H1 (cell line): ENCODE data around the gene PRDX5. TPM values are rescaled to one million over a fixed set of nuclear protein-coding genes. Genes with fewer than 3 reads are reported as not detected.

Experiments used
- CTCF ChIA-PET: fragments of 300-600 bp; sonication (Branson Sonifier 250); formaldehyde crosslinking; loops from one replicate; lab custom pipeline; 2021; ENCODE audit not compliant: partially characterized antibody; lab: Charles Lee
- POLR2A ChIA-PET: fragments of 300-600 bp; sonication (Branson Sonifier 250); formaldehyde crosslinking; loops from one replicate; lab custom pipeline; 2021; ENCODE audit warnings: inconsistent platforms; ENCODE audit not compliant: partially characterized antibody; lab: Charles Lee
- DNase-seq, 2 experiments: peaks; one replicate each; pipeline versions ENCODE4 v3.0.0 to v3.0.0-alpha.2; 2010 to 2022; ENCODE audit warnings: low spot score in 2 of 2, low read depth in 1 of 2, mixed read lengths in 1 of 2
- FAIRE-seq: peaks from 2 replicates; lab custom pipeline; 2011; peaks lifted over from hg19 to GRCh38; lab: Jason Lieb, UNC
- H2AFZ ChIP-seq: 2 replicates; pipeline ENCODE4 v1.8.1; 2012; ENCODE audit warnings: low read length, inconsistent platforms
- H2AK5ac ChIP-seq: 2 replicates; pipeline ENCODE4 v1.6.1; 2013; ENCODE audit warnings: low read depth, low read length
- H2BK120ac ChIP-seq: replicated peaks from 2 replicates; pipeline ENCODE3; 2013; ENCODE audit warnings: low read depth, low read length, inconsistent platforms
- H2BK12ac ChIP-seq: 2 replicates; pipeline ENCODE4 v1.6.1; 2013; ENCODE audit warnings: low read depth, low read length
- H2BK15ac ChIP-seq: 2 replicates; pipeline ENCODE4 v1.6.1; 2013; ENCODE audit warnings: low read length
- H2BK20ac ChIP-seq: 2 replicates; pipeline ENCODE4 v1.6.1; 2013; ENCODE audit warnings: low read length
- H2BK5ac ChIP-seq: 2 replicates; pipeline ENCODE4 v1.6.1; 2013; ENCODE audit warnings: low read depth, low read length
- H3K14ac ChIP-seq: 2 replicates; pipeline ENCODE4 v1.6.1; 2013; ENCODE audit warnings: inconsistent platforms; ENCODE audit not compliant: insufficient read length
- H3K18ac ChIP-seq: 2 replicates; pipeline ENCODE4 v1.6.1; 2013; ENCODE audit warnings: low read length; ENCODE audit errors: extremely low read depth
- H3K23ac ChIP-seq: 2 replicates; pipeline ENCODE4 v1.6.1; 2013; ENCODE audit warnings: inconsistent platforms; ENCODE audit not compliant: insufficient read length
- H3K23me2 ChIP-seq: 2 replicates; pipeline ENCODE4 v1.6.1; 2013; ENCODE audit warnings: low read depth, low read length
- H3K27ac ChIP-seq: 2 replicates; pipeline ENCODE4 v1.6.1; 2011; ENCODE audit warnings: low read depth, low read length, inconsistent platforms
- H3K27me3 ChIP-seq, 4 experiments: replicated peaks in 1 of 4; 1 replicate in 1 of 4; 2 replicates in 3 of 4; pipeline versions ENCODE4 v1.6.1 to v1.8.1; 2011 to 2013; ENCODE audit warnings: low read length in 3 of 4, mild to moderate bottlenecking in 3 of 4, inconsistent platforms in 2 of 4, mixed read lengths in 2 of 4, moderate library complexity in 1 of 4; ENCODE audit not compliant: control insufficient read depth in 3 of 4, insufficient read depth in 3 of 4; ENCODE audit errors: extremely low read depth in 1 of 4
- H3K36me3 ChIP-seq, 4 experiments: 2 replicates each; pipeline versions ENCODE4 v1.6.1 to v1.8.1; 2011 to 2013; ENCODE audit warnings: mild to moderate bottlenecking in 4 of 4, low read length in 3 of 4, moderate library complexity in 2 of 4, control low read depth in 1 of 4, inconsistent platforms in 1 of 4; ENCODE audit not compliant: insufficient read depth in 4 of 4, control insufficient read depth in 2 of 4
- H3K4ac ChIP-seq: replicated peaks from 2 replicates; pipeline ENCODE3; 2013; ENCODE audit warnings: low read length, low read depth, mixed read lengths, inconsistent platforms; ENCODE audit not compliant: insufficient read length
- H3K4me1 ChIP-seq, 4 experiments: replicated peaks in 1 of 4; 1 replicate in 1 of 4; 2 replicates in 3 of 4; pipeline versions ENCODE4 v1.6.1 to v1.8.1; 2011 to 2013; ENCODE audit warnings: low read length in 3 of 4, inconsistent platforms in 2 of 4, mixed read lengths in 1 of 4; ENCODE audit not compliant: insufficient read depth in 4 of 4, control insufficient read depth in 3 of 4
- H3K4me2 ChIP-seq, 2 experiments: 2 replicates each; pipeline versions ENCODE4 v1.6.1 to v1.8.1; 2011 to 2013; ENCODE audit warnings: low read depth in 2 of 2, low read length in 2 of 2, control low read depth in 1 of 2, inconsistent platforms in 1 of 2, mild to moderate bottlenecking in 1 of 2; ENCODE audit not compliant: insufficient read depth in 1 of 2
- H3K4me3 ChIP-seq, 4 experiments: fragments of 200-600, 300-600 bp in 1 of 4; sonication (generic), shearing (Covaris generic), sonication (Bioruptor Twin) in 1 of 4; 2 replicates each; pipeline versions ENCODE4 v1.5.1 to v1.8.1; 2011 to 2016; ENCODE audit warnings: low read length in 4 of 4, low read depth in 3 of 4, control low read depth in 2 of 4, inconsistent platforms in 2 of 4, mild to moderate bottlenecking in 2 of 4, mixed read lengths in 1 of 4, moderate library complexity in 1 of 4; ENCODE audit not compliant: insufficient read depth in 2 of 4; ENCODE audit errors: extremely low read depth in 1 of 4
- H3K56ac ChIP-seq: replicated peaks from 2 replicates; pipeline ENCODE3; 2013; ENCODE audit warnings: low read depth, mild to moderate bottlenecking, mixed read lengths, low read length, inconsistent platforms; ENCODE audit not compliant: insufficient read length
- H3K79me1 ChIP-seq: 2 replicates; pipeline ENCODE4 v1.6.1; 2013; ENCODE audit warnings: low read depth, low read length, control low read depth
- H3K79me2 ChIP-seq, 2 experiments: 2 replicates each; pipeline versions ENCODE4 v1.6.1 to v1.8.1; 2012 to 2013; ENCODE audit warnings: low read length in 2 of 2, mild to moderate bottlenecking in 2 of 2, inconsistent platforms in 1 of 2; ENCODE audit not compliant: insufficient read depth in 2 of 2, control insufficient read depth in 1 of 2
- H3K9ac ChIP-seq, 4 experiments: replicated peaks in 1 of 4; 1 replicate in 1 of 4; 2 replicates in 3 of 4; pipeline versions ENCODE4 v1.6.1 to v1.8.1; 2011 to 2013; ENCODE audit warnings: low read depth in 3 of 4, low read length in 3 of 4, control low read depth in 2 of 4, mild to moderate bottlenecking in 2 of 4, moderate library complexity in 2 of 4, inconsistent platforms in 1 of 4; ENCODE audit errors: extremely low read depth in 1 of 4
- H3K9me3 ChIP-seq, 2 experiments: 2 replicates each; pipeline versions ENCODE4 v1.6.1 to v1.8.1; 2012 to 2013; ENCODE audit warnings: mild to moderate bottlenecking in 2 of 2, moderate library complexity in 2 of 2, control low read depth in 1 of 2, inconsistent platforms in 1 of 2, low read depth in 1 of 2, low read length in 1 of 2, mixed read lengths in 1 of 2; ENCODE audit not compliant: insufficient read depth in 2 of 2
- H4K20me1 ChIP-seq, 2 experiments: replicated peaks in 1 of 2; 2 replicates each; pipeline versions ENCODE3 to v1.8.1; 2011 to 2013; ENCODE audit warnings: inconsistent platforms in 2 of 2, low read length in 2 of 2, mild to moderate bottlenecking in 1 of 2; ENCODE audit not compliant: insufficient read depth in 2 of 2, control insufficient read depth in 1 of 2
- H4K5ac ChIP-seq: 2 replicates; pipeline ENCODE4 v1.6.1; 2013; ENCODE audit warnings: low read length, low read depth, mixed read lengths, inconsistent platforms; ENCODE audit not compliant: insufficient read length
- H4K8ac ChIP-seq: 2 replicates; pipeline ENCODE4 v1.8.0; 2013; ENCODE audit warnings: mild to moderate bottlenecking, moderate library complexity, low read length, inconsistent platforms; ENCODE audit not compliant: insufficient read depth; ENCODE audit errors: extremely low read depth
- H4K91ac ChIP-seq: replicated peaks from 2 replicates; pipeline ENCODE3; 2013; ENCODE audit warnings: low read length, mixed read lengths, inconsistent platforms; ENCODE audit not compliant: insufficient read length
- ATF2 ChIP-seq: IDR thresholded peaks from 2 replicates; pipeline ENCODE4 v1.6.1; 2012; ENCODE audit warnings: low read length, inconsistent platforms
- BACH1 ChIP-seq: IDR thresholded peaks from 2 replicates; pipeline ENCODE4 v1.6.1; 2012; ENCODE audit warnings: low read length, improper control_type of control experiment
- EGR1 ChIP-seq: IDR thresholded peaks from 2 replicates; pipeline ENCODE4 v1.6.1; 2011; ENCODE audit warnings: low read depth, low read length, borderline replicate concordance
- GTF2F1 ChIP-seq: IDR thresholded peaks from 2 replicates; pipeline ENCODE4 v1.6.1; 2012; ENCODE audit warnings: low read depth, low read length, improper control_type of control experiment, borderline replicate concordance
- JUND ChIP-seq: IDR thresholded peaks from 2 replicates; pipeline ENCODE4 v1.6.1; 2011; ENCODE audit warnings: mild to moderate bottlenecking, improper control_type of control experiment, low read length
- RXRA ChIP-seq: IDR thresholded peaks from 2 replicates; pipeline ENCODE4 v1.6.1; 2011; ENCODE audit warnings: low read depth, mild to moderate bottlenecking, low read length, moderate library complexity; ENCODE audit not compliant: insufficient read depth
- SAP30 ChIP-seq: fragments of 300-600 bp; sonication (generic); IDR thresholded peaks from 2 replicates; pipeline ENCODE4 v1.7.1; 2012; ENCODE audit warnings: low read length, moderate library complexity, mild to moderate bottlenecking, inconsistent platforms; ENCODE audit not compliant: insufficient read depth, insufficient replicate concordance
- SIX5 ChIP-seq: IDR thresholded peaks from 2 replicates; pipeline ENCODE4 v1.6.1; 2011; ENCODE audit warnings: mild to moderate bottlenecking, low read depth, low read length
- SP4 ChIP-seq: IDR thresholded peaks from 2 replicates; pipeline ENCODE4 v1.6.1; 2012; ENCODE audit warnings: low read length, inconsistent platforms
- TAF7 ChIP-seq: optimal IDR thresholded peaks from 2 replicates; pipeline ENCODE3; 2011; ENCODE audit warnings: low read depth, mild to moderate bottlenecking, inconsistent platforms, low read length, moderate library complexity, borderline replicate concordance
- WGBS, 2 experiments: shearing (Covaris generic) in 1 of 2; methylation state at CpG; one replicate each; pipeline versions ENCODE4 v1.1.6 to v1.1.7; 2013 to 2015; ENCODE audit warnings: low lambda C conversion rate in 2 of 2, mixed read lengths in 2 of 2, inconsistent platforms in 1 of 2, low coverage in 1 of 2, missing lambda C conversion rate in 1 of 2; ENCODE audit not compliant: insufficient replicate concordance in 2 of 2, insufficient coverage in 1 of 2, insufficient read length in 1 of 2; ENCODE audit errors: extremely low coverage in 1 of 2, missing lambda C conversion rate in 1 of 2; 5-methylcytosine and 5-hydroxymethylcytosine counted together
- polyA plus RNA-seq, 7 experiments: library from polyadenylated mRNA; depleted of rRNA in 3 of 7; stranded (reverse) in 5 of 7; unstranded in 2 of 7; fragments of >200 nt in 5 of 7; fragments of 200-250 nt in 2 of 7; gene quantifications; 1 replicate in 5 of 7; 2 replicates in 1 of 7; 4 replicates in 1 of 7; pipeline versions ENCODE4 v1.2.1 to v1.2.3, GENCODE V29; 2011 to 2013; ENCODE audit warnings: missing spikeins in 2 of 7, mixed read lengths in 2 of 7
- total RNA-seq: library from RNA; stranded (reverse); fragmentation: NEBNext Ultra II Directional; extraction: Animal tissue kit (Norgen Biotek cat#: 25700); gene quantifications from 2 replicates; pipeline ENCODE4 v1.2.1, GENCODE V29; 2021

The PRDX5 gene
- total and polyA plus RNA-seq, 2 of the 8 experiments (the other 6 are each of a cell fraction or from before 2014, with no cell fraction given) = 201 to 582 TPM

- Histone ChIP-seq H2AFZ (no peak overlapping the region), H4K91ac (no peak overlapping the region), H3K36me3 (peaks cover 9 to 20% (median 12%) of the 10 kb centered on the region in 4 experiments), H2BK5ac (peak overlapping the region; percentile 96), H4K20me1 (peaks cover 0 to 2% of the 10 kb centered on the region in 2 experiments), H3K4me1 (peaks cover 0 to 11% (median 5%) of the 10 kb centered on the region in 4 experiments; a peak in 5 of 7 replicates), H3K56ac (peak overlapping the region; percentile 78), H3K9ac (peak overlapping the region; percentile 28 to 88 (median 73); a peak in 6 of 7 replicates), H2AK5ac (no peak overlapping the region), H4K8ac (peak overlapping the region; percentile 79), H3K23ac (no peak overlapping the region), H2BK12ac (no peak overlapping the region), H3K23me2 (peaks cover 4% of the 10 kb centered on the region), H3K4ac (no peak overlapping the region), H3K9me3 (no peaks in the 10 kb centered on the region), H3K4me2 (peak overlapping the region; percentile 80 to 86), H4K5ac (peak overlapping the region; percentile 90), H2BK20ac (no peak overlapping the region), H3K27ac (peak overlapping the region; percentile 88), H2BK120ac (no peak overlapping the region), H2BK15ac (peak overlapping the region; percentile 99; the same call in 1 of the 2 replicates), H3K79me1 (no peaks in the 10 kb centered on the region; the same call in 1 of the 2 replicates), H3K18ac (peak overlapping the region; percentile 52; the same call in 1 of the 2 replicates), H3K79me2 (0 out of 4 replicates have a peak, but pooled peaks cover 0 to 4% of the 10 kb centered on the region in 2 experiments), H3K4me3 (peak overlapping the region; percentile 70 to 84 (median 82)), H3K27me3 (no peaks in the 10 kb centered on the region), H3K14ac (no peak overlapping the region)
- FAIRE-seq (peak; percentile 71), DNase-seq (peak; percentile 95 to 98)
- CTCF ChIA-PET = interaction anchor here (0.9 to 13.7 kb wide), 13 partner anchors 12 to 85 kb away, joined by 3 to 168 read pairs (median 6); partner anchors contain the start of genes BAD, CATSPERZ, ESRRA and PLCB3
- 0% methylated on average over 55 of the region's 58 CpGs; no CpG with 5 or more reads in 1 of the 2 experiments for WGBS, 2 experiments
- POLR2A ChIA-PET = interaction anchor here (0.5 to 11.9 kb wide), 28 partner anchors 13 to 1419 kb away, joined by 3 to 352 read pairs (median 6); partner anchors contain the start of genes BAD, ESRRA, FERMT3 and FKBP2
- TF ChIP-seq TAF7 (no peak), ATF2 (peak; percentile 84), SIX5 (peak; percentile 79), RXRA (no peak), EGR1 (peak; percentile 92), JUND (peak; percentile 74), GTF2F1 (peak; percentile 82; the same call in 1 of the 2 replicates), SP4 (peak; percentile 81; the same call in 1 of the 2 replicates), BACH1 (peak; percentile 66; the same call in 1 of the 2 replicates), SAP30 (no peak)
Measured at GRCh38 chr11:64269540-64270220, 48.2 kb upstream of the PRDX5 start.
